ENCODE measurements around the gene ZCCHC24.
A peak's percentile ranks its signal among the peaks of the same experiment; 100 is the strongest.

ZCCHC24 gene

GRCh38 chr10:79401015-79401921, 44.2 kb downstream of the ZCCHC24 start:
- DNase-seq, result peak in 10 of 56 donors; percentile 32 to 59 (median 47)

- peak in 10 of 56 donors; percentile 34 to 75 (median 46) for DNase-seq
Measured at GRCh38 chr10:79400146-79401004, 45.0 kb downstream of the ZCCHC24 start.

- peak in 49 of 56 donors; percentile 33 to 82 (median 65) for DNase-seq
Measured at GRCh38 chr10:79399223-79399831, 46.1 kb downstream of the ZCCHC24 start.

- DNase-seq, result no peak
Measured at GRCh38 chr10:79398642-79399041, 46.8 kb downstream of the ZCCHC24 start.

GRCh38 chr10:79397575-79398303, 47.7 kb downstream of the ZCCHC24 start:
- DNase-seq, result no peak

- no peak for DNase-seq
Measured at GRCh38 chr10:79397051-79397450, 48.4 kb downstream of the ZCCHC24 start.

- DNase-seq, result no peak
Measured at GRCh38 chr10:79396520-79396919, 48.9 kb downstream of the ZCCHC24 start.

GRCh38 chr10:79394664-79395063, 50.8 kb downstream of the ZCCHC24 start:
- DNase-seq, result no peak

- no peak for DNase-seq
Measured at GRCh38 chr10:79393924-79394610, 51.4 kb downstream of the ZCCHC24 start.

- no peak for DNase-seq
Measured at GRCh38 chr10:79393221-79393923, 52.1 kb downstream of the ZCCHC24 start.

GRCh38 chr10:79392506-79393176, 52.8 kb downstream of the ZCCHC24 start:
- DNase-seq, result no peak

- no peak for DNase-seq
Measured at GRCh38 chr10:79392020-79392398, 53.4 kb downstream of the ZCCHC24 start.

- DNase-seq, result no peak
Measured at GRCh38 chr10:79391231-79392019, 54.0 kb downstream of the ZCCHC24 start.

GRCh38 chr10:79390551-79391229, 54.7 kb downstream of the ZCCHC24 start:
- DNase-seq, result no peak

- no peak for DNase-seq
Measured at GRCh38 chr10:79390057-79390456, 55.4 kb downstream of the ZCCHC24 start.

GRCh38 chr10:79387974-79388850, 57.2 kb downstream of the ZCCHC24 start:
- DNase-seq, result no peak
